Lower lobe of right lung (tissue), 2 donors: Measurements from ENCODE around the gene LENG8. TPM values are rescaled to one million over a fixed set of nuclear protein-coding genes. Genes with fewer than 3 reads are reported as not detected.

Source experiments
- ATAC-seq, 2 donors: fragments of 200-7000 bp; cut with Tn5 transposase; one replicate each; pipeline ENCODE4 v1.9.1; 2020 to 2022; ENCODE audit warnings: mild to moderate bottlenecking in 2 of 2, moderate library complexity in 2 of 2
- DNase-seq: peaks from one replicate; pipeline ENCODE4 v3.0.0-alpha.2; 2020
- H3K27ac ChIP-seq: fragments of 200-600 bp; one replicate; pipeline ENCODE4 v1.8.0; 2022
- H3K27me3 ChIP-seq: fragments of 200-600 bp; one replicate; pipeline ENCODE4 v1.8.0; 2022; ENCODE audit warnings: low read depth
- H3K36me3 ChIP-seq: fragments of 200-600 bp; one replicate; pipeline ENCODE4 v1.8.0; 2022; ENCODE audit warnings: mild to moderate bottlenecking
- H3K4me1 ChIP-seq: fragments of 200-600 bp; one replicate; pipeline ENCODE4 v1.8.0; 2022
- H3K4me3 ChIP-seq: fragments of 200-600 bp; one replicate; pipeline ENCODE4 v1.8.0; 2022; ENCODE audit warnings: mild to moderate bottlenecking
- H3K9me3 ChIP-seq: fragments of 200-600 bp; one replicate; pipeline ENCODE4 v1.8.0; 2022
- CTCF ChIP-seq: fragments of 200-600 bp; IDR thresholded peaks from one replicate; pipeline ENCODE4 v1.8.0; 2022; ENCODE audit warnings: antibody characterized with exemption, mild to moderate bottlenecking
- intact Hi-C: fragments of 100-400 bp; cut with DNase I; formaldehyde crosslinking; loops from one replicate; pipeline ENCODE4 v1.11.0; 2022
- total RNA-seq: library from RNA; stranded (reverse); fragmentation: NEBNext Ultra II Directional; extraction: Animal tissue kit (Norgen Biotek cat#: 25700); gene quantifications from one replicate; pipeline ENCODE4 v1.2.1, GENCODE V29; 2021
- donor health status: DM: no; HTN: yes; CAD: no; lungs with severe emphysema.

Gene LENG8
- total RNA-seq, 1 donor from 2014 or later: 183 TPM

- no peak for TF ChIP-seq CTCF
- peak overlapping the region; percentile 78 for H3K4me3 ChIP-seq
- H3K36me3 ChIP-seq: peaks cover 47% of the 10 kb centered on the region
- peaks cover 43% of the 10 kb centered on the region for H3K4me1 ChIP-seq
- intact Hi-C loops: no loop called here
- ATAC-seq (peak; percentile 36 to 62), DNase-seq (peak; percentile 74)
- no peaks in the 10 kb centered on the region for H3K9me3 ChIP-seq
- H3K27ac ChIP-seq: peak overlapping the region; percentile 90
- no peaks in the 10 kb centered on the region for H3K27me3 ChIP-seq
Measured at GRCh38 chr19:54448040-54448773, 792 bp upstream of the LENG8 start.

DNA sequence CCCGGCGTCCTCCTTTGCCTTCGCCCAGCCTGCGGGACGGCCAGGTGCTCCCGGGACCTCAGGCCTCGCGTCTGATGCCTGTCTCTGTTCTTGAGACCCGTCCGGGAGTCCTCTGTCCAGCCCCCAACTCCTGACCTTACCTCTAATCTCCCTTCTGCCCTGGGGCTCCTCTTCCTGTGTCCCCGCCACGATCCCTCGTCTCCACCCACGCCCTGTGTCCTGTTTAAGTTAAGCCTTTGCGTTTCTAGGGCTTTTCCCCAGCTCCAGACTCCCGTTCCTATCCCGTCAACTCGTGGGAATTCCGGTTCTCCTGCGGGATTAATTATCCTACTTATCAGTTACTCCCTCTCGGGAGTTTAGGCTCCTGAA is 686 bp downstream of the LENG8 start:
- intact Hi-C loops: no loop called here
- Histone ChIP-seq H3K4me1 (peaks cover 43% of the 10 kb centered on the region), H3K27me3 (no peaks in the 10 kb centered on the region), H3K4me3 (peak overlapping the region; percentile 78), H3K36me3 (peaks cover 56% of the 10 kb centered on the region), H3K9me3 (no peaks in the 10 kb centered on the region), H3K27ac (peak overlapping the region; percentile 90)
- TF ChIP-seq CTCF: no peak
- DNase-seq (peak; percentile 47), ATAC-seq (no peak)

DNA sequence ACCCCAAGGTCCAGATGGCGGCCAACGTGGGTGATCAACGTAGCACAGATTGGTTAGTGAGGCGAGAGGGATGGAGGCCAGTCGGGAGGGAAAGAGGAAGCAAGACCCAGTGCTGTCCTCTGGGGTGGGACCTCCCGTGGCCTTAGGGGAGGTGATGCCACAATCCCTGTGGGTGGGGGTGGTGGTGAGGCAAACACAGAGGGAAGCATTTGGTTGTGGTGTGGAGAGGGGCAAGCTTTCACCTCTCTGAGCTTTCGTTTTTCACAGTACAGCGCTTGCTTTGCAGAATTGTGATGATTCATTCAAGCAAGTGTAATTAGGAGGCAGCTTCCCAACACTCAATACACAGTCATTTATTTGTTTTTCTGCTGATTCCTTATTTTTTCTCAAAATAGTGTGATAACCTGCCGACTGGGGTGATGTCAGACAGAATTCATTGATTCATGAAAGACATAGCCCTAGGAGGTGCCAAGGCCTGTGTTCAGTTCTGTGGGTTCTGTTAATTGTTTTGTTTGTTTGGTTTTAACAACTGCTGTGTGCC is 2.4 kb downstream of the LENG8 start:
- Histone ChIP-seq H3K27ac (no peak overlapping the region), H3K36me3 (peaks cover 58% of the 10 kb centered on the region), H3K4me1 (peaks cover 42% of the 10 kb centered on the region), H3K4me3 (peak overlapping the region; percentile 78), H3K27me3 (no peaks in the 10 kb centered on the region), H3K9me3 (no peaks in the 10 kb centered on the region)
- intact Hi-C loops: no loop called here
- TF ChIP-seq CTCF: no peak
- ATAC-seq: no peak
- peak; percentile 62 for DNase-seq

DNA sequence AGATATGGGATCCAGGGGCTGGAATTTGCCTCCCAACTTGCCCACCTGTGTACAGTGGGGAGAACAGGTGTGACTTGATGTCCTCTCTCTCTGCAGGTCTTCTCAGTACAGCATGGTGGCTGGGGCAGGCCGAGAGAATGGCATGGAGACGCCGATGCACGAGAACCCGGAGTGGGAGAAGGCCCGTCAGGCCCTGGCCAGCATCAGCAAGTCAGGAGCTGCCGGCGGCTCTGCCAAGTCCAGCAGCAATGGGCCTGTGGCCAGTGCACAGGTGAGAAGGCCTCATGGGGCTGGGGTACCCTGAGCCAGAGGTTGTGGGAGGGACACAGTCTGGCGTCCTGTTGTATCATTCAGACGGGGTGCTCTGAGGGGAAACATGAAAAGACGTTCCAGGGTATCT is 3.0 kb downstream of the LENG8 start:
- H3K4me1 ChIP-seq: peaks cover 36% of the 10 kb centered on the region
- no peaks in the 10 kb centered on the region for H3K9me3 ChIP-seq
- no peak overlapping the region for H3K27ac ChIP-seq
- TF ChIP-seq CTCF: no peak
- H3K36me3 ChIP-seq: peaks cover 64% of the 10 kb centered on the region
- ATAC-seq: no peak
- H3K27me3 ChIP-seq: no peaks in the 10 kb centered on the region
- H3K4me3 ChIP-seq: no peak overlapping the region
- intact Hi-C loops: no loop called here
- DNase-seq: no peak

DNA sequence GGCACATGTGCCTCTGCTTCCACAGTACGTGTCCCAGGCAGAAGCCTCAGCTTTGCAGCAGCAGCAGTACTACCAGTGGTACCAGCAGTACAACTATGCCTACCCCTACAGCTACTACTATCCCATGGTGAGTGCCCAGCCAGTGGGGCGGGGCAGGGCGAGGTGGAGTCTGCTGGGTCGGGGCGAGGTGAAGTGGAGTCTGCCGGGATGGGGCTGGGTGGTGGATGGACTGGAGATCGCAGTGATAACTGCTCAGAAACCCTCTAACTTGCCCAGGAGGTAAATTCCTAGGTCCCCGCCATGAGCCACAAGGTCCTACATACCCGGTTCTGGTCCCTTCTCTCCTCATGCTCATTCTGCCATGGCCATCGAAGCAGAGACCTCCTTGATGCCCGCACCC is 3.6 kb downstream of the LENG8 start:
- DNase-seq (no peak), ATAC-seq (no peak)
- Histone ChIP-seq H3K4me1 (peaks cover 30% of the 10 kb centered on the region), H3K27ac (no peak overlapping the region), H3K9me3 (no peaks in the 10 kb centered on the region), H3K36me3 (peaks cover 70% of the 10 kb centered on the region), H3K27me3 (no peaks in the 10 kb centered on the region), H3K4me3 (no peak overlapping the region)
- intact Hi-C loops: no loop called here
- no peak for TF ChIP-seq CTCF
